ENCODE measurements around the gene NIT1. TPM values are rescaled to one million over a fixed set of nuclear protein-coding genes. Genes with fewer than 3 reads are reported as not detected.
A peak's percentile ranks its signal among the peaks of the same experiment; 100 is the strongest.
"Not testable (repeated sequence)": the region's sequence is repeated elsewhere in the genome, so short reads cannot be mapped to it uniquely, and the experiment has no call there.

Gene NIT1
- total and polyA plus RNA-seq, 4 donors = 22.4 to 53.7 (median 48.5) TPM

GRCh38 chr1:161106431-161106830 is 11.5 kb upstream of the NIT1 start:
- Histone ChIP-seq H3K4me3 (ENCODE audit: low read depth, low read length) (no peak overlapping the region), H3K36me3 (ENCODE audit: control insufficient read depth, insufficient read depth, low read length) (peaks cover 19% of the 10 kb centered on the region), H3K4me1 (ENCODE audit: control insufficient read depth, insufficient read depth, low read length) (no peaks in the 10 kb centered on the region), H3K27ac (ENCODE audit: low read depth, low read length) (no peak overlapping the region), H3K27me3 (ENCODE audit: control insufficient read depth, insufficient read depth, low read length) (no peaks in the 10 kb centered on the region), H3K9me3 (ENCODE audit: control insufficient read depth, insufficient read depth, low read length) (no peaks in the 10 kb centered on the region)
- 90% methylated on average over 1 of the region's 1 CpG for WGBS (ENCODE audit: insufficient coverage)
- no peak for DNase-seq (ENCODE audit: low read depth in 4 of 6, low spot score in 6 of 6)

DNA sequence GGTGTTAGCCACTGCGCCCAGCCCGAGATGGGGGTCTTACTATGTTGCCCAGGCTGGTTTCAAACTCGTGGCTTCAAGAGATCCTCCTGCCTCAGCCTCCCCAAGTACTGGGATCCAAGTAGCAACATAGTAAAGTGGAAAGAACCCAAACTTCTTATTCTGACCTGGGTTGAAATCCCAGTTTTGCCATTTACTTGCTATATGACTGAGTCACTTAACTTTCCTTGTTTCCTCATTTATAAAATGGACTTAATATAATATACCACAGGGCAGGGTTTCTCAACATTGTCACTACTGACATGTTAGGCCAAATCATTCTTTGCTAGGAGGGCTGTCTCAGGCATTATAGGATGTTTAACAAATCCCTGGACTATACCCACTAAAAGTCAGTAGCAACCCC is 6.8 kb upstream of the NIT1 start:
- H3K4me1 ChIP-seq (ENCODE audit: control insufficient read depth, insufficient read depth, low read length) = peaks cover 2% of the 10 kb centered on the region
- H3K27ac ChIP-seq (ENCODE audit: low read depth, low read length) = no peak overlapping the region
- no peaks in the 10 kb centered on the region for H3K27me3 ChIP-seq (ENCODE audit: control insufficient read depth, insufficient read depth, low read length)
- no peaks in the 10 kb centered on the region for H3K9me3 ChIP-seq (ENCODE audit: control insufficient read depth, insufficient read depth, low read length)
- H3K4me3 ChIP-seq (ENCODE audit: low read depth, low read length) = no peak overlapping the region
- peaks cover 7% of the 10 kb centered on the region for H3K36me3 ChIP-seq (ENCODE audit: control insufficient read depth, insufficient read depth, low read length)
- DNase-seq (ENCODE audit: low read depth in 4 of 6, low spot score in 6 of 6) = no peak
- 93% methylated on average over 2 of the region's 3 CpGs for WGBS (ENCODE audit: insufficient coverage)

DNA sequence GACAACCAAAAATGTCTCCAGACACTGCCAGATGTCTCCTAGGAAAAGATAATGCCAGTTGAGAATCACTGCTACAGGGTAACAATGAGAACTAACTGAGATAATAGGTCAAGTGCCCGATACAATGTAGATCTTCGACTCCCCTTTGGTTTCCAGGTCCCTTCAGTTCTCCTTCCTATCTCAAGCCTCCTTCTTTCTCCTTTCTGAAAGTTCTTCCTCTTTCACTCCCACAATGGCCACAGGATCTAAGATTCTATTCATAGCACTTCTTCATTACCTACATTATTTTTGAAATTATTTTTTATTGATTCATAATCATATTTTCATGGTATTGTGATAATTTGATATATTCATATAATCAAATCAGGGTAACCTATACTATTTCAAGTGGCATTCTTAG is 6.4 kb upstream of the NIT1 start:
- no peak overlapping the region for H3K27ac ChIP-seq (ENCODE audit: low read depth, low read length)
- H3K4me1 ChIP-seq (ENCODE audit: control insufficient read depth, insufficient read depth, low read length) = peaks cover 6% of the 10 kb centered on the region
- DNase-seq (ENCODE audit: low read depth in 4 of 6, low spot score in 6 of 6) = no peak
- peaks cover 10% of the 10 kb centered on the region for H3K36me3 ChIP-seq (ENCODE audit: control insufficient read depth, insufficient read depth, low read length)
- H3K4me3 ChIP-seq (ENCODE audit: low read depth, low read length) = no peak overlapping the region
- H3K9me3 ChIP-seq (ENCODE audit: control insufficient read depth, insufficient read depth, low read length) = no peaks in the 10 kb centered on the region
- no peaks in the 10 kb centered on the region for H3K27me3 ChIP-seq (ENCODE audit: control insufficient read depth, insufficient read depth, low read length)
- 94% methylated on average over 2 of the region's 2 CpGs for WGBS (ENCODE audit: insufficient coverage)

DNA sequence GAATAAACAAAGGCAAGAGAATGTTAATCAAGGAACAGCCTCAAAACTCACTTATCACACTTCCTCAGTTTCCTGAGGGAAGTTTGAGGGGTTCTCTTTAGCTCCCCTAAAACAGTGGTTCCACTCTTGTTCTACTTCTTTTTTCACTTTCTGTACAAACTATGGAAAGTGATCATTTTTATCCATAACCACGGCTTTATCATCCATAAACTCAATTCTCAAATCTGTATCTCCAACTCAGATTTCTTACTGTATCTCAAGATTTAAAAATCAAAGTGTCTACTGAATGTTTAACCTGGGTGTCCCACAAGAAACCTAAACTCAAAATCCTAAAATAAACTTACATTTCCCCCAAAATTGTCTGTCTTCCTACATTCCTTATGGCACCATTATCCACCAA is 4.0 kb upstream of the NIT1 start:
- Histone ChIP-seq H3K4me3 (ENCODE audit: low read depth, low read length) (no peak overlapping the region), H3K27me3 (ENCODE audit: control insufficient read depth, insufficient read depth, low read length) (no peaks in the 10 kb centered on the region), H3K36me3 (ENCODE audit: control insufficient read depth, insufficient read depth, low read length) (peaks cover 10% of the 10 kb centered on the region), H3K27ac (ENCODE audit: low read depth, low read length) (no peak overlapping the region), H3K4me1 (ENCODE audit: control insufficient read depth, insufficient read depth, low read length) (peaks cover 16% of the 10 kb centered on the region), H3K9me3 (ENCODE audit: control insufficient read depth, insufficient read depth, low read length) (no peaks in the 10 kb centered on the region)
- DNase-seq (ENCODE audit: low read depth in 4 of 6, low spot score in 6 of 6) = no peak
- WGBS (ENCODE audit: insufficient coverage) = 100% methylated on average over 1 of the region's 1 CpG

GRCh38 chr1:161114556-161114955 is 3.3 kb upstream of the NIT1 start:
- Histone ChIP-seq H3K36me3 (ENCODE audit: control insufficient read depth, insufficient read depth, low read length) (peaks cover 9% of the 10 kb centered on the region), H3K4me3 (ENCODE audit: low read depth, low read length) (no peak overlapping the region), H3K9me3 (ENCODE audit: control insufficient read depth, insufficient read depth, low read length) (no peaks in the 10 kb centered on the region), H3K4me1 (ENCODE audit: control insufficient read depth, insufficient read depth, low read length) (peaks cover 23% of the 10 kb centered on the region), H3K27ac (ENCODE audit: low read depth, low read length) (no peak overlapping the region), H3K27me3 (ENCODE audit: control insufficient read depth, insufficient read depth, low read length) (no peaks in the 10 kb centered on the region)
- DNase-seq (ENCODE audit: low read depth in 4 of 6, low spot score in 6 of 6) = no peak
- WGBS (ENCODE audit: insufficient coverage) = no CpG with 5 or more reads among the region's 2 CpGs

GRCh38 chr1:161115132-161115711 is 2.7 kb upstream of the NIT1 start:
- no peak for DNase-seq (ENCODE audit: low read depth in 4 of 6, low spot score in 6 of 6)
- Histone ChIP-seq H3K27ac (ENCODE audit: low read depth, low read length) (no peak overlapping the region), H3K36me3 (ENCODE audit: control insufficient read depth, insufficient read depth, low read length) (peaks cover 6% of the 10 kb centered on the region), H3K4me3 (ENCODE audit: low read depth, low read length) (no peak overlapping the region), H3K9me3 (ENCODE audit: control insufficient read depth, insufficient read depth, low read length) (no peaks in the 10 kb centered on the region), H3K4me1 (ENCODE audit: control insufficient read depth, insufficient read depth, low read length) (peaks cover 25% of the 10 kb centered on the region), H3K27me3 (ENCODE audit: control insufficient read depth, insufficient read depth, low read length) (no peaks in the 10 kb centered on the region)
- WGBS (ENCODE audit: insufficient coverage) = 96% methylated on average over 12 of the region's 12 CpGs

DNA sequence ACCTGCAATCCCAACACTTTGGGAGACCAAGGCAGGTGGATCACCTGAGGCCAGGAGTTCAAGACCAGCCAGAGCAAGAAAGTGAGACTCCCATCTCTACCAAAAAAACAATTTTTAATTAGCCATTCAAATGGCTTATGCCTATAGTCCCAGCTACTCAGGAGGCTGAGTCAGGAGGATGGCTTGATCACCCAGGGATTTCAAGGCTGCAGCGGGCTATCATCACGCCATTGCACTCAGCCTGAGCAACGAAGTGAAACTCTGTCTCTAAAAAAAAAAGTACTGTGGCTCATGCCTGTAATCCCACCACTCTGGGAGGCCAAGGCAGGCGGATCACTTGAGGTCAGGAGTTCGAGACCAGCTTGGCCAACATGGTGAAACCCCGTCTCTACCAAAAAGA is 1.9 kb upstream of the NIT1 start:
- peaks cover 12% of the 10 kb centered on the region for H3K36me3 ChIP-seq (ENCODE audit: control insufficient read depth, insufficient read depth, low read length)
- not testable (repeated sequence) for H3K9me3 ChIP-seq (ENCODE audit: control insufficient read depth, insufficient read depth, low read length); H3K27ac ChIP-seq (ENCODE audit: low read depth, low read length); H3K27me3 ChIP-seq (ENCODE audit: control insufficient read depth, insufficient read depth, low read length); H3K4me3 ChIP-seq (ENCODE audit: low read depth, low read length); DNase-seq (ENCODE audit: low read depth in 4 of 6, low spot score in 6 of 6)
- peaks cover 25% of the 10 kb centered on the region for H3K4me1 ChIP-seq (ENCODE audit: control insufficient read depth, insufficient read depth, low read length)
- 86% methylated on average over 4 of the region's 6 CpGs for whole genome bisulfite sequencing (ENCODE audit: insufficient coverage)

DNA sequence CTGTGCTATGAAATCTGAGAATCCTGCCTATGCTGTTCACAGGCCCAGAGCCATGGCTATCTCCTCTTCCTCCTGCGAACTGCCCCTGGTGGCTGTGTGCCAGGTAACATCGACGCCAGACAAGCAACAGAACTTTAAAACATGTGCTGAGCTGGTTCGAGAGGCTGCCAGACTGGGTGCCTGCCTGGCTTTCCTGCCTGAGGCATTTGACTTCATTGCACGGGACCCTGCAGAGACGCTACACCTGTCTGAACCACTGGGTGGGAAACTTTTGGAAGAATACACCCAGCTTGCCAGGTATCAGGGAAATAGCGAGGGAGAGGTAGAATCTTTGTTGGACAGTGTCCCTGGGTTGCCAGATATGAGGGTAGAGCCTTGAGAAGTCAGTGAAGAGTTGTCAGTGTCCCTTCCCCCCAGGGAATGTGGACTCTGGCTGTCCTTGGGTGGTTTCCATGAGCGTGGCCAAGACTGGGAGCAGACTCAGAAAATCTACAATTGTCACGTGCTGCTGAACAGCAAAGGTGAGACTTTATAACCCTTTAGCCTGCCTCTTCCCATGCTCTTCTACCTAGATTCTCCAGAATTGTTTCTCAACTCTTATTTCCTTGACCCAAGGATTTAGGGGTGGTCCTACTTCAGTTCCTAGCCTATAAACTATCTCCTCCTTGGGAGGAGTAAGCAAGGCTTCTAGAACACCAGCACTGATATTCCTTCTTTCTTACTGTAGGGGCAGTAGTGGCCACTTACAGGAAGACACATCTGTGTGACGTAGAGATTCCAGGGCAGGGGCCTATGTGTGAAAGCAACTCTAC is 1.4 kb downstream of the NIT1 start:
- peak in 3 of 6 donors; percentile 15 to 83 (median 57) for DNase-seq (ENCODE audit: low read depth in 4 of 6, low spot score in 6 of 6)
- Histone ChIP-seq H3K27ac (ENCODE audit: low read depth, low read length) (peak overlapping the region; percentile 49), H3K4me3 (ENCODE audit: low read depth, low read length) (peak overlapping the region; percentile 73), H3K36me3 (ENCODE audit: control insufficient read depth, insufficient read depth, low read length) (peaks cover 44% of the 10 kb centered on the region), H3K9me3 (ENCODE audit: control insufficient read depth, insufficient read depth, low read length) (no peaks in the 10 kb centered on the region), H3K4me1 (ENCODE audit: control insufficient read depth, insufficient read depth, low read length) (peaks cover 25% of the 10 kb centered on the region), H3K27me3 (ENCODE audit: control insufficient read depth, insufficient read depth, low read length) (no peaks in the 10 kb centered on the region)
- 54% methylated on average over 9 of the region's 10 CpGs for WGBS (ENCODE audit: insufficient coverage)

DNA sequence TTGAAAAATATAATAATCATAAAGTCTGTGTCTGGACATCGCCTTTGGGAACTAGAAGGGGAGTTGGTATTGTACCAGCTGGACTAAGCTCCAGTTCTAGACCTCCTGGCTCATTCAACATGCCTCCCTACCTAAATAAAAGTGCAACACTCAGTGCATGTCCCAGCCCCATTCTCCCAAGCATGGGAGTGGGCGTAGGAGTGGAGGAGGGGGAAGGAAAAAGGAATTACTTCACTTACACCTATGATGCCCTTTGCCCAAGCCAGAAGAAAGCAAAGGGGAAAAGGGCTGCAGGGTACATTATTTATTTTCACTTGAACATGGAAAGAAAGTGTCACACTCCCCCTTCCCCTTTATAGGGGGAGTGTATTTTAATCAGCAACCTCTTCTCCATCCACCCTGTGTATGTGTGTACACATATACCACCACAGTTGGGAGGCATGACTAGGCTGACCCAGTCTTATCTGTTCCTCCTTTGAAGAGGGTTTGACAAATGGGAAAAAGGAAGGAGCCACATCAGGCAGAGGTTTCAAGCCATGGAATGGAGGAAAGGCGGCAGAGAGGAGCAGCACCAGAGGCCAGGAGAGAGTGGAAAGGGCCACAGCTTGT is 3.2 kb downstream of the NIT1 start:
- Histone ChIP-seq H3K36me3 (ENCODE audit: control insufficient read depth, insufficient read depth, low read length) (peaks cover 52% of the 10 kb centered on the region), H3K9me3 (ENCODE audit: control insufficient read depth, insufficient read depth, low read length) (no peaks in the 10 kb centered on the region)

More for the DNA sequence above, 3.2 kb downstream of the NIT1 start:
- peaks cover 23% of the 10 kb centered on the region for H3K4me1 ChIP-seq (ENCODE audit: control insufficient read depth, insufficient read depth, low read length)
- WGBS (ENCODE audit: insufficient coverage) = no CpG with 5 or more reads among the region's 3 CpGs
- H3K27ac ChIP-seq (ENCODE audit: low read depth, low read length) = no peak overlapping the region
- no peak for DNase-seq (ENCODE audit: low read depth in 4 of 6, low spot score in 6 of 6)
- H3K27me3 ChIP-seq (ENCODE audit: control insufficient read depth, insufficient read depth, low read length) = no peaks in the 10 kb centered on the region
- H3K4me3 ChIP-seq (ENCODE audit: low read depth, low read length) = no peak overlapping the region
